Nephron (organoid): ENCODE results near the gene SIPA1L3.

ENCODE experiments used
- H3K27ac Mint-ChIP-seq, 3 experiments: 2 replicates each; pipeline ENCODE4 v1.8.0; 2020; ENCODE audit warnings: mixed read lengths in 3 of 3, mild to moderate bottlenecking in 2 of 3, moderate library complexity in 1 of 3
- H3K27me3 Mint-ChIP-seq: 2 replicates; pipeline ENCODE4 v1.8.0; 2021; ENCODE audit warnings: low read depth, mild to moderate bottlenecking, moderate library complexity, mixed read lengths
- H3K36me3 Mint-ChIP-seq: 2 replicates; pipeline ENCODE4 v1.8.0; 2020; ENCODE audit warnings: low read depth, mixed read lengths
- H3K4me1 Mint-ChIP-seq: 2 replicates; pipeline ENCODE4 v1.8.0; 2020; ENCODE audit warnings: mixed read lengths
- H3K4me3 Mint-ChIP-seq, 3 experiments: 2 replicates each; pipeline ENCODE4 v1.8.0; 2020; ENCODE audit warnings: mild to moderate bottlenecking in 3 of 3, mixed read lengths in 3 of 3, moderate library complexity in 2 of 3
- H3K9me3 Mint-ChIP-seq: 2 replicates; pipeline ENCODE4 v1.8.0; 2020; ENCODE audit warnings: mixed read lengths
- TF ChIP-seq, protein P1 (sequence below), 3 experiments: fragments of 200-600 bp; sonication (generic); IDR thresholded peaks; one replicate each; pipeline ENCODE4 v1.5.0; 2021; ENCODE audit warnings: antibody characterized with exemption in 3 of 3; ENCODE audit not compliant: unreplicated experiment in 3 of 3

Gene SIPA1L3

DNA sequence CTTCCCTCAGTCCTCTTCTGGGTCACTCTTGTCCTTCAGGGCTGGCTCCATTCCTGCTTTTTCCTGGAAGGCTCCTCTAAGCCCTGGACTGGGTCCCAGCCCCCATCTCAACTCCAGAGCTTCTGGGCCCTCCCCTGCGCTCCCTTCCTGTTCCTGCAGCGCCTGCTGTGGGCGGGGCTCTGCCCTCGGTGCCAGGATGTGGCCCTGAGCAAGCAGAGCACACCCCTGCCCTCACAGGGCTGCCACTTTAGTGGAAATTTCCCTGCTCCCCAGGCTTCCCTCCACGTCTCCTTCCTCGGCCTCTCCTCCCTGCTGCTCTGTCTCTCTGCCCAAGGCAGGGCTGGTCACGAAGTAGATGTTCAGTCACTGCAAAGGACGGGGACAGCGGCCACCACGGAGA lies 288.2 kb downstream of the SIPA1L3 start:
- no peak overlapping the region for H3K27ac Mint-ChIP-seq
- no peaks in the 10 kb centered on the region for H3K9me3 Mint-ChIP-seq
- no peak overlapping the region for H3K4me3 Mint-ChIP-seq
- no peaks in the 10 kb centered on the region for H3K27me3 Mint-ChIP-seq
- TF ChIP-seq, protein P1, sequence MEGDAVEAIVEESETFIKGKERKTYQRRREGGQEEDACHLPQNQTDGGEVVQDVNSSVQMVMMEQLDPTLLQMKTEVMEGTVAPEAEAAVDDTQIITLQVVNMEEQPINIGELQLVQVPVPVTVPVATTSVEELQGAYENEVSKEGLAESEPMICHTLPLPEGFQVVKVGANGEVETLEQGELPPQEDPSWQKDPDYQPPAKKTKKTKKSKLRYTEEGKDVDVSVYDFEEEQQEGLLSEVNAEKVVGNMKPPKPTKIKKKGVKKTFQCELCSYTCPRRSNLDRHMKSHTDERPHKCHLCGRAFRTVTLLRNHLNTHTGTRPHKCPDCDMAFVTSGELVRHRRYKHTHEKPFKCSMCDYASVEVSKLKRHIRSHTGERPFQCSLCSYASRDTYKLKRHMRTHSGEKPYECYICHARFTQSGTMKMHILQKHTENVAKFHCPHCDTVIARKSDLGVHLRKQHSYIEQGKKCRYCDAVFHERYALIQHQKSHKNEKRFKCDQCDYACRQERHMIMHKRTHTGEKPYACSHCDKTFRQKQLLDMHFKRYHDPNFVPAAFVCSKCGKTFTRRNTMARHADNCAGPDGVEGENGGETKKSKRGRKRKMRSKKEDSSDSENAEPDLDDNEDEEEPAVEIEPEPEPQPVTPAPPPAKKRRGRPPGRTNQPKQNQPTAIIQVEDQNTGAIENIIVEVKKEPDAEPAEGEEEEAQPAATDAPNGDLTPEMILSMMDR (IDR thresholded peaks at IDR 0.05; ENCODE audit: unreplicated experiment in 3 of 3): no peak
- H3K36me3 Mint-ChIP-seq: peaks cover under 1% of the 10 kb centered on the region
- H3K4me1 Mint-ChIP-seq: no peaks in the 10 kb centered on the region

DNA sequence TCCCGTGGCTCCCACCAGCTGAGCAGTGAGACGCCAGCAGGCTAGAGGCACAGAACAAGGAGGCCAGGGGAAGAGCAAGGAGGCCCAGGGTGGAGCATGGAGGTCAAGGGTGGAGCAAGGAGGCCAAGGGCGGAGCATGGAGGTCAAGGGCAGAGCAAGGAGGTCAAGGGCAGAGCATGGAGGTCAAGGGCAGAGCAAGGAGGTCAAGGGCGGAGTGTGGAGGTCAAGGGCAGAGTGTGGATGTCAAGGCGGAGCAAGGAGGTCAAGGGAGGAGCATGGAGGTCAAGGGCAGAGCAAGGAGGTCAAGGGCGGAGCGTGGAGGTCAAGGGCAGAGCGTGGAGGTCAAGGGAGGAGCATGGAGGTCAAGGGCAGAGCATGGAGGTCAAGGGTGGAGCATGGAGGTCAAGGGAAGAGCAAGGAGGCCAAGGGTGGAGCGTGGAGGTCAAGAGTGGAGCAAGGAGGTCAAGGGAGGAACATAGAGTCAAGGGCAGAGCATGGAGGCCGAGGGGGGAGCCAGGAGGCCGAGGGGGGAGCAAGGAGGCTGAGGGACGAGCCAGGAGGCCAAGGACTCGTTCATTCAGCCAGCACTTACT lies 289.3 kb downstream of the SIPA1L3 start:
- no peaks in the 10 kb centered on the region for H3K27me3 Mint-ChIP-seq
- H3K27ac Mint-ChIP-seq: no peak overlapping the region
- no peaks in the 10 kb centered on the region for H3K9me3 Mint-ChIP-seq
- no peaks in the 10 kb centered on the region for H3K4me1 Mint-ChIP-seq
- H3K36me3 Mint-ChIP-seq: peaks cover 5% of the 10 kb centered on the region
- no peak overlapping the region for H3K4me3 Mint-ChIP-seq
- TF ChIP-seq, protein P1 (IDR thresholded peaks at IDR 0.05; ENCODE audit: unreplicated experiment in 3 of 3): no peak

DNA sequence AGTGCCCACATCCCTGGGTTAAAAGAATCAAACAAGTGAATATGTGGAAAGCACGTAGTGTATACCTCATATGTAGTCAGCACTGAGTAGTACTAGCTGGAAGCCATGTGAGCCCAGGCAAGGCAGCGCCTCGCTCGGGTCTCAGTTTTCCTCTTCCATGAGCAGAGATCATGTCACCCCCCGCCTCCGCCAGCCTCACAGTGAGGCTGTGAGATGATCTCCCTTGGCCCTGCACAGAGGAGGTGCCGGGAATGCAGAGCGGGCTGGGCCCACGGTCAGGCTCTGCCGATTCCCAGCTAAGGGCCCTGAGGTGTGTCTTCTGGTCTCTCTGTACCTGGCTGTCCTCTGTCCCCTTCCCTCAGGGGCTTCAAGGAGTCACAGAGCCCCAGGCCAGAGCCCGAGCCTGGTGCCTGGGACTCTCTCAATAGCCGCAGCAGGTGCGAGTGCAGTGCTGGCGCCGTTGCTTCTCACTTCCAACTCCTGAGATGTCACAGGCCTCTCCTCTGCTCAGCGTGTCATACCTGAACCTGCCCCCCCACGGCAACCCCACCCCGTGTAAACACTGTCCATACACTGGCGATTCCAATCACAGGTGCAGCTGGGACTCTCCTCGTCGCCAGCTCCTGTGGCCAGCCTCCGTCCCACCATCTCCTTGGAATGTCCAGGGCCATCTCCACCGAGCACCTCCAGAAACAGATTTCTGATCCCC lies 290.1 kb downstream of the SIPA1L3 start:
- TF ChIP-seq, protein P1 (IDR thresholded peaks at IDR 0.05; ENCODE audit: unreplicated experiment in 3 of 3): no peak
- H3K36me3 Mint-ChIP-seq: peaks cover 9% of the 10 kb centered on the region

DNA sequence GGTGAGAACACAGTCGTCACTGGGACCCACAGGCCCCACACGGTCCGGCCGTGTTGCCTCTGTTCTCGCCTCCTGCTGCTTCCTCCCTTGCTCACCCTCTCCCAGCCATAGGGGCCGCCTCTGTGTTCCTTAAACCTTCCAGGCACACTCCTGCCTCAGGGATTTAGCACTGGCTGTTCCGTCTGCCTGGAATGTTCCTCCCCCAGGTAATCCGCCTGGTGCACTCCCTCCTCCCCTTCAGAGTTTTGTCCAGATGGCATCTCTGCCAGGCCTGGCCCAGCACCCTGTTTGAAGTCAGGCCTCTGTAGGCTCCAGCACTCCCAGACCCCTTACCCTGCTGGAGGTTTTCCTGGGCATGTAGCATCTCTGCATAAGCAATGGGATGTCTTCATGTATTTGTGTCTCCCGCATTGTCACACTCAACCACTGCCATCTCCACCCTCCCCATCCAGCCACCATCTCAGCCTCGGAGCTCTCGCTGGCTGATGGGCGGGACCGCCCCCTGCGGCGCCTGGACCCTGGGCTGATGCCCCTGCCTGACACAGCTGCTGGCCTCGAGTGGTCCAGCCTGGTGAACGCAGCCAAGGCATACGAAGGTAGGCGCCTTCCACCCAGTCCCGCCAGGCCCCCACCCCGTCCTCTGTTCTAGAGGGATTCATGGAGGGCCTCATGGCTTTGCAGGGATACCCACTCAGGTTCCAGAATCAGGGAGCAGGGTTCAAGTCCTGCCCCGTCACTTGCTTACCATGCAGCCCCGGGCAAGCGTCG lies 291.1 kb downstream of the SIPA1L3 start:
- Mint-ChIP-seq H3K4me3 (no peak overlapping the region), H3K27ac (no peak overlapping the region), H3K27me3 (no peaks in the 10 kb centered on the region), H3K9me3 (no peaks in the 10 kb centered on the region), H3K4me1 (no peaks in the 10 kb centered on the region), H3K36me3 (peaks cover 15% of the 10 kb centered on the region)
- TF ChIP-seq, protein P1 (IDR thresholded peaks at IDR 0.05; ENCODE audit: unreplicated experiment in 3 of 3): no peak

More for the DNA sequence above, 290.1 kb downstream of the SIPA1L3 start:
- no peaks in the 10 kb centered on the region for H3K9me3 Mint-ChIP-seq
- no peaks in the 10 kb centered on the region for H3K4me1 Mint-ChIP-seq
- no peaks in the 10 kb centered on the region for H3K27me3 Mint-ChIP-seq
- no peak overlapping the region for H3K4me3 Mint-ChIP-seq
- no peak overlapping the region for H3K27ac Mint-ChIP-seq

DNA sequence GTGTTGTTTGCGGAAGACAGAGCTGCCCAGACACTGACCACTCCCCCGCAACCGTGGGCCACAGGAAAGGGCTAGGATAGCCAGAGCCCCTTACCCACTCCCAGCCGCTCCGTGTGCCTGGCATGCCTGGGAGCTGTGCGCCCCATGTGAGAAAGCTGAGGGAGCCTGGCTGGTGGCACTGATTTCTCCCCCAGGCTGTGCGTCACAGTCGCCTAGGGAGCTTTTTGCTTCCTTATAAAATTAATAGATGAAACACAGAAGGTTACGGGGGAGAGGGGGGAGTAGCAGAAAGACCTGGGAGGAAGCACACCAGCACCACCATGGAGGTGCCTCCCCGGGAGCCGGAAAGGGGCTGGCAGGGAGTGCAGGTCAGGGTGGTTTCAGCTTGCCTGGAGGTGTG lies 292.3 kb downstream of the SIPA1L3 start:
- TF ChIP-seq, protein P1 (IDR thresholded peaks at IDR 0.05; ENCODE audit: unreplicated experiment in 3 of 3): no peak
- Mint-ChIP-seq H3K36me3 (peaks cover 15% of the 10 kb centered on the region), H3K9me3 (no peaks in the 10 kb centered on the region), H3K4me1 (no peaks in the 10 kb centered on the region), H3K4me3 (no peak overlapping the region), H3K27ac (no peak overlapping the region), H3K27me3 (no peaks in the 10 kb centered on the region)
